ENCODE measurements around the gene PNMA6E. TPM values are rescaled to one million over a fixed set of nuclear protein-coding genes. Genes with fewer than 3 reads are reported as not detected.
"Not testable (repeated sequence)": the region's sequence is repeated elsewhere in the genome, so short reads cannot be mapped to it uniquely, and the experiment has no call there.

The PNMA6E gene
- total RNA-seq, 5 donors from 2014 or later (not counting 1 experiment from before 2014, with no cell fraction given) = not detected

DNA sequence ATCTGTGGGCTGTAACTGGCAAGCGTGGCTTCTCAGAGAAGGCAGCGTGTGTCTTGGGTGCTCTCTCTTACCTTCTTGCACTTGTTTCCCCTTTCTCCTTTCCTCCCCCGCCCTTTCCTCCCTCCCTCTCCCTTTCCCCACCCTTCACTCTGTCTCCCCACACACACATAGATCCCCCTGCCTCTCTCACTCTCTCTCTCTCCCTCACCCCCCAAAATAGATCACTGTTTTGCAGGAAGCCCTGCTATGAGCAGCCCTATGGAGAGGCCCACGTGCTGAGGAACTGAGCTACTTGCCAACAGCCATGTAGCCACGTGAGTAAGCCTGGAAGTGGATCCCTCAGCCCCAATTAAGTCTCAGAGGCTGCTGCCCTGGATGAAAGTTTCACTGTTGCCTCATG is 4.3 kb upstream of the PNMA6E start:
- DNase-seq (no peak), ATAC-seq (replicated peaks in 1 of 4) (no peak)
- Mint-ChIP-seq H3K27me3 (peaks cover 0 to 13% of the 10 kb centered on the region in 2 donors), H3K27ac (no peak overlapping the region), H3K4me3 (no peak overlapping the region), H3K4me1 (no peaks in the 10 kb centered on the region), H3K9me3 (no peaks in the 10 kb centered on the region), H3K36me3 (no peaks in the 10 kb centered on the region)
- Histone ChIP-seq H3K27me3 (replicated peaks in 1 of 2; ENCODE audit: control insufficient read depth in 2 of 2, extremely low read depth in 1 of 2, insufficient read depth in 2 of 2, low read length in 1 of 2) (no peaks in the 10 kb centered on the region), H3K36me3 (ENCODE audit: control insufficient read depth in 2 of 2, extremely low read depth in 1 of 2, insufficient read depth in 1 of 2, low read length in 1 of 2) (no peaks in the 10 kb centered on the region), H3K4me3 (ENCODE audit: control insufficient read depth in 1 of 2, extremely low read depth in 1 of 2, low read length in 1 of 2) (no peak overlapping the region), H3K27ac (ENCODE audit: low read length) (no peak overlapping the region), H3K9me3 (no peaks in the 10 kb centered on the region), H3K4me1 (ENCODE audit: control insufficient read depth in 1 of 2, extremely low read depth in 1 of 2, insufficient read depth in 2 of 2, low read length in 2 of 2) (no peaks in the 10 kb centered on the region)
- CTCF ChIA-PET = interaction anchor here in 1 of 2 donors (0.9 kb wide), 1 partner anchor 102 kb away, joined by 3 read pairs; no protein-coding TSS in a partner anchor
- POLR2A ChIA-PET = no interaction called here
- WGBS (ENCODE audit: insufficient coverage) = 20% methylated on average over 1 of the region's 5 CpGs

DNA sequence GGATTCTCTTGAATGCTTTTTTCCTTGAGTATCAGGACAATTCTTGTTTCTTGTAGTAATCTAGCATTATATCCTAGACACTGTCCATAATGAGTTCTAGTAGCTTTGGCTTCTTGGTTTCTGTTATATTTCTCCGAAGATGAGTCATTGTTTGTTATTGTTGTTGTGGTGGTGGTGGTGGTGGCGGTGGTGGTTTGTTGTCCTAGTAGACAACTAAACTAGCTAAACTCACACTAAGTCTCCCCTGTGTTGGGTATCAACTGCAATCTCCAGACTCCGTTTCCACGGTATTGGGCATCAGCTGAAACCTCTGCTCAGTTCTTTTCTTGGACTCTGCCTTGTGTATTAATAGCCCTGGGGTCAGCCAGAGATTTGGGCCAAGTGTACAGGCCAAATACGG is 3.2 kb upstream of the PNMA6E start:
- ATAC-seq (replicated peaks in 1 of 4); H3K9me3 Mint-ChIP-seq; H3K27me3 ChIP-seq (replicated peaks in 1 of 2; ENCODE audit: control insufficient read depth in 2 of 2, extremely low read depth in 1 of 2, insufficient read depth in 2 of 2, low read length in 1 of 2); DNase-seq; H3K27ac ChIP-seq (ENCODE audit: low read length); H3K36me3 ChIP-seq (ENCODE audit: control insufficient read depth in 2 of 2, extremely low read depth in 1 of 2, insufficient read depth in 1 of 2, low read length in 1 of 2); H3K4me1 Mint-ChIP-seq; H3K36me3 Mint-ChIP-seq; H3K27ac Mint-ChIP-seq; H3K4me3 Mint-ChIP-seq; H3K4me3 ChIP-seq (ENCODE audit: control insufficient read depth in 1 of 2, extremely low read depth in 1 of 2, low read length in 1 of 2); H3K4me1 ChIP-seq (ENCODE audit: control insufficient read depth in 1 of 2, extremely low read depth in 1 of 2, insufficient read depth in 2 of 2, low read length in 2 of 2); CTCF ChIA-PET; H3K9me3 ChIP-seq: not testable (repeated sequence)
- H3K27me3 Mint-ChIP-seq = peaks cover 0 to 13% of the 10 kb centered on the region in 2 donors
- POLR2A ChIA-PET = interaction anchor here in 1 of 2 donors (0.6 kb wide), 1 partner anchor 59 kb away, joined by 4 read pairs; no protein-coding TSS in a partner anchor
- 100% methylated on average over 2 of the region's 5 CpGs for WGBS (ENCODE audit: insufficient coverage)

DNA sequence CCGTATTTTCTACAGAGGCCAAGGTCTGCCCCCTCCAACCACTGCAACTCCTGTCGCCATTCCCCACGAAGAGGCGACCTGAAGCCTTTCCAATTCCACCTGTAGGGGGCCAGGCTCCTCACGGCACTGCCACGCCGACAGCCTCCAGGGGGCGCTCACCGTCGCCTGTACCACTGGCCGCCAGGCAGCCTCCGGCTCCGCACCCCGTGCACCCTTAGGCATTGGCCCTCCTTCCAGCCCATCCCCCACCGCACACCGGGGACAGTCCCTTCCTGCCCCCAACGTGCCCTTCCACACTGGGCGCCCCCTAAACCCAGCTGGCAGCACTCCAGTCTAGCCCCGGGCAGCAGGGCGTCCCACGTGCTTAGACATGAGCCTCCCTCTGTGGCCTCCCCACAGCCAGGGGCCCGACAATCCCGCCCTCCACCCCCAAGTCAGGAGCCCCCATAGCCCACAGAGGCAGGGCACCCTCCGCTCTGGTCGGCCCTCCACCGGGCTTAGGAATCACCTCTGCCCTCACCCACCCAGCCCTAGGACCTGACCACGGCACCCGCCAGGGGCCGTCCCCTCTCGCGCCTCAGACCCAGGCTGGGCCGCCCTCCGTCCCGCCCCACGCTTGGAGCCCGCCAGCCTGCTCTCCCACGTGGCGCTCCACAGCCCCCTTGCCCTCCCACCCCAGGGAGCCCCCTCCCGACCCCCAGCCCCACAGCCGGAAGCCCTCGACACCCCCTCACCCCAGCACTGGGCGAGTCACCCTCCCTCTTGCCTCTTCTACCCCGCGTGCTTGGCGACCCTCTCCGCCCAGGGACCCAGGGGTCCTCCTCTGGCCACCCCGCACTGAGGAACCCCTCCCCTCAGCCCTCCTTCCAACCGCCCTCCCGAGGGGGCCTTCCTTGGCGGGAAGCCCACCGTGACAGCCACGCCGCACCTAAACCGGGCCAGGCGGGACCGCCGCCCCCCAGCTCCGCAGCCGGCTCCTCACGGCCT is 711 bp downstream of the PNMA6E start:
- H3K4me3 ChIP-seq (ENCODE audit: control insufficient read depth in 1 of 2, extremely low read depth in 1 of 2, low read length in 1 of 2) = no peak overlapping the region
- POLR2A ChIA-PET = no interaction called here
- WGBS (ENCODE audit: insufficient coverage) = 64% methylated on average over 29 of the region's 60 CpGs
- DNase-seq (peak in 28 of 35 experiments; percentile 10 to 70 (median 37)), ATAC-seq (replicated peaks in 1 of 4) (peak in 3 of 4 experiments; percentile 34 to 60 (median 48))
- CTCF ChIA-PET = no interaction called here
- no peaks in the 10 kb centered on the region for H3K9me3 ChIP-seq
- H3K4me1 ChIP-seq (ENCODE audit: control insufficient read depth in 1 of 2, extremely low read depth in 1 of 2, insufficient read depth in 2 of 2, low read length in 2 of 2) = peaks cover 0 to 3% of the 10 kb centered on the region in 2 experiments
- H3K27me3 ChIP-seq (replicated peaks in 1 of 2; ENCODE audit: control insufficient read depth in 2 of 2, extremely low read depth in 1 of 2, insufficient read depth in 2 of 2, low read length in 1 of 2) = peaks cover 0 to 3% of the 10 kb centered on the region in 2 experiments
- Mint-ChIP-seq H3K27me3 (peaks cover 0 to 14% of the 10 kb centered on the region in 2 donors), H3K4me3 (no peak overlapping the region), H3K27ac (no peak overlapping the region), H3K9me3 (no peaks in the 10 kb centered on the region), H3K4me1 (peaks cover 0 to 1% (median 0%) of the 10 kb centered on the region in 3 donors), H3K36me3 (no peaks in the 10 kb centered on the region)
- H3K27ac ChIP-seq (ENCODE audit: low read length) = no peak overlapping the region
- H3K36me3 ChIP-seq (ENCODE audit: control insufficient read depth in 2 of 2, extremely low read depth in 1 of 2, insufficient read depth in 1 of 2, low read length in 1 of 2) = no peaks in the 10 kb centered on the region

DNA sequence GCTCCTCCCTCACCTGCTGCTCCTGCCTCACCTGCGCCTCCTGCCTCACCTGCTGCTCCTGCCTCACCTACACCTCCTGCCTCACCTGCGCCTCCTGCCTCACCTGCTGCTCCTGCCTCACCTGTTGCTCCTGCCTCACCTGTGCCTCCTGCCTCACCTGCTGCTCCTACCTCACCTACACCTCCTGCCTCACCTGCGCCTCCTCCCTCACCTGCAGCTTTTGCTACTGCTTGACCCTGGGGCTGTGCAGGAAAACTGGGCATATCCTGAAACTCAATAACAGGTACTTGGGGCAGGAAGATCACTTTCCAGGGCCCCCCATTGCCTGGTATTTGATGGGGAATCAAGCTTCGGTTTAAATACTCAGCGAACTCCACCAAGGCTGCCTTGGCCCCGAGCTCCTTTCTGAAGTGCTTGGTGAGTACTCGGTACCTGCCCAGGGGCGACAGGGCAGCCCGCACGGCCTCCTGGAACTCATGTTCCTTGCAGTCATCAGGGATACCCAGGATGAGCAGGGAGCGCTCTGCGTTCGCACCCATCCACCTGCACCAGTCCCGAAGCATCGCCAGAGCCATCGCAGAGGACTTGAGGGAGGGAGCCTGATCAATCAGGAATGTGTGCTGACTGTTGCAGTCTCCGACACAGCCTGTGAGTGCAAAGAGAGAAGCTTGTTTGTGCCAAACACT is 2.7 kb downstream of the PNMA6E start:
- ATAC-seq (replicated peaks in 1 of 4) (no peak), DNase-seq (no peak)
- H3K27ac ChIP-seq (ENCODE audit: low read length) = no peak overlapping the region
- Mint-ChIP-seq H3K9me3 (no peaks in the 10 kb centered on the region), H3K27ac (no peak overlapping the region), H3K36me3 (no peaks in the 10 kb centered on the region), H3K4me1 (peaks cover 0 to 3% (median 0%) of the 10 kb centered on the region in 3 donors), H3K27me3 (peaks cover 0 to 11% of the 10 kb centered on the region in 2 donors), H3K4me3 (no peak overlapping the region)
- no peaks in the 10 kb centered on the region for H3K36me3 ChIP-seq (ENCODE audit: control insufficient read depth in 2 of 2, extremely low read depth in 1 of 2, insufficient read depth in 1 of 2, low read length in 1 of 2)
- H3K9me3 ChIP-seq = no peaks in the 10 kb centered on the region
- peaks cover 0 to 3% of the 10 kb centered on the region in 2 experiments for H3K27me3 ChIP-seq (replicated peaks in 1 of 2; ENCODE audit: control insufficient read depth in 2 of 2, extremely low read depth in 1 of 2, insufficient read depth in 2 of 2, low read length in 1 of 2)
- ChIA-PET POLR2A (interaction anchor here in 1 of 2 donors (0.7 kb wide), 1 partner anchor 11 kb away, joined by 7 read pairs; no protein-coding TSS in a partner anchor), CTCF (interaction anchor here in 1 of 2 donors (0.5 kb wide), 1 partner anchor 258 kb away, joined by 4 read pairs; no protein-coding TSS in a partner anchor)
- peaks cover 0 to 3% of the 10 kb centered on the region in 2 experiments for H3K4me1 ChIP-seq (ENCODE audit: control insufficient read depth in 1 of 2, extremely low read depth in 1 of 2, insufficient read depth in 2 of 2, low read length in 2 of 2)
- WGBS (ENCODE audit: insufficient coverage) = 97% methylated on average over 5 of the region's 17 CpGs
- H3K4me3 ChIP-seq (ENCODE audit: control insufficient read depth in 1 of 2, extremely low read depth in 1 of 2, low read length in 1 of 2) = no peak overlapping the region

DNA sequence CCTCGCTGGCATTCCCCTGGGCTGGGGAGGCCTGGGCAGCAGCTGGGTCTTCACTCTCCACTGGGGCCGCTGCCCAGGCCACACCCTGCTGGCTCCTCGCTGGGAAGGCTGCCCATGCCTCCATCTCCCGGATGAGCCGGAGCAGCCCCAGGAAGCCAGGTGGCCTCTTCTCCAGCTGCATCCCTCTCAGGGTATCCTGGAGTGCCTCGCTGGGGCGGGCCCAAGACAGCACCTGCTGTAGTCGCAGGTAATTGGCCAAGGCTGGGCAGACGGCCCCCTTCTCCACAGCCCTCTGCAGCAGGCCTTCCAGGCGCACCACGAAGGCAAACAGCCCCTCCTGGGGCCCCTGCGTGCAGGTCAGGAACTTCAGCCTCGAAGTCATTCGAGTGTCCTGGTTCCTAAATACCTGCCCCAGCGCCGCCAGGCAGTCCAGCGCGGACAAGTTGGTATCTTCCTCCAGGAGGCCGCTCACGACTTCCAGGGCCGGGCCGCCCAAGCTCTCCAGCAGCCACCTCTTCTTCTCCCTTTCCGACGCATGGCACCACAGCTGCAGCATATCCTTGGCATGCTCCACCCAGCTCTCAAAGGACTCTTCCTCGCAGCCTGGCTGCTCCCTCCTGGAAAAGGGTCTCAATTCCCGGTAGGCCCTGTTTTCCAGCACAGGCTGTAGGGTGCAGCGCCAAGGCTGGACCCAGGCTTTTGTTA is 3.7 kb downstream of the PNMA6E start:
- WGBS (ENCODE audit: insufficient coverage) = 91% methylated on average over 20 of the region's 27 CpGs
- Histone ChIP-seq H3K9me3 (no peaks in the 10 kb centered on the region), H3K27me3 (replicated peaks in 1 of 2; ENCODE audit: control insufficient read depth in 2 of 2, extremely low read depth in 1 of 2, insufficient read depth in 2 of 2, low read length in 1 of 2) (peaks cover 0 to 3% of the 10 kb centered on the region in 2 experiments), H3K36me3 (ENCODE audit: control insufficient read depth in 2 of 2, extremely low read depth in 1 of 2, insufficient read depth in 1 of 2, low read length in 1 of 2) (no peaks in the 10 kb centered on the region), H3K4me3 (ENCODE audit: control insufficient read depth in 1 of 2, extremely low read depth in 1 of 2, low read length in 1 of 2) (no peak overlapping the region), H3K27ac (ENCODE audit: low read length) (no peak overlapping the region), H3K4me1 (ENCODE audit: control insufficient read depth in 1 of 2, extremely low read depth in 1 of 2, insufficient read depth in 2 of 2, low read length in 2 of 2) (peaks cover 0 to 3% of the 10 kb centered on the region in 2 experiments)
- Mint-ChIP-seq H3K27me3 (peaks cover 0 to 11% of the 10 kb centered on the region in 2 donors), H3K4me3 (no peak overlapping the region), H3K4me1 (peaks cover 0 to 3% (median 0%) of the 10 kb centered on the region in 3 donors), H3K9me3 (no peaks in the 10 kb centered on the region), H3K27ac (no peak overlapping the region), H3K36me3 (no peaks in the 10 kb centered on the region)
- ATAC-seq (replicated peaks in 1 of 4) (no peak), DNase-seq (no peak)
- ChIA-PET POLR2A (no interaction called here), CTCF (no interaction called here)

Data from T-cell (primary cell).